HG03378 (cell line): ENCODE results near the gene TMEM150A.
A peak's percentile ranks its signal among the peaks of the same experiment; 100 is the strongest.
"Not testable (repeated sequence)": the region's sequence is repeated elsewhere in the genome, so short reads cannot be mapped to it uniquely, and the experiment has no call there.

Experiments
- ATAC-seq: cut with Tn5 transposase; IDR thresholded peaks from one replicate; pipeline ENCODE4 v1.9.1; 2021; ENCODE audit warnings: mild to moderate bottlenecking, moderate library complexity; ENCODE audit not compliant: unreplicated experiment

Gene TMEM150A

DNA sequence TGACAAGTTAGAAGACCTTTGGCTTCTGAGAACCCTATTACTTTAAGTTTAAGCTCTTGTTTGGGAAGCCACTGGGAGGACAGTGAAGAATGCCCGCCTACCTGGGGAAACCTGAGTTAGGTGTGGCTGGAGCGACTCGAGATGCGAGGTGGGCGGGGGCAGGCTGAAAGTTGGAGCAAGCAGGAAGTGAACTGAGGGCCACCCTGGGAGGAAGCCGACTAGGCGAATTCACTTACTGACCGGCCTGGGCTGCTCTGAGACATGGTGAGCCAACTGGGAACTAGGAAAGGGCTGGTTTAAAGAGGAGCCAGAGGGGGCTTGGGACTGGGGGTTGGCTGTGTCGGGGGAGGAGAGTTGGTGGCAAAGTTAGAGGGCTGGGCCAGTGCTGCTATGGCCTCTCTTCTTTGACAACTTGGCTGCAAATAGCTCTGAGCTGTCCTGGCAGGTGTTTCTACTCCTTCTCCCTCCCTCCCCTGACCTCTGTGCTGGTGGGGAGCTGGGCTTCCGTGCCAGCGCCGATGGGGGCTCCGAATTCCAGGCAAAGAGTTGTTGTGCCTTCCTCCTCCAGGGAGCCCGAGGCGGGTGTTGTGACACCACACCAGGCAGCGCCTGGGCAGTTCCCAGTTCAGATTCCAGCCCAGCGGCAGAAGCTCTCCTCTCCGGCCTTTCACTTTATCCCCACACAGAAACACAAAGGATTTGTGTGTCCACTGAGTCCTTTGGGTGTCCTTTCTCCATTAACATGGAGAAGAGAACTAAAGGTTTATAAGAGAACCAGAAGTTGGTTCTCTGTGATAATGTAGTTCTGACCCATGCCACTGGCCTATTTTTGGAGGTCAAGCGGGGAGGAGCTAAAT is 24.9 kb downstream of the TMEM150A start, which contains the start of gene VAMP8:
Gene VAMP8, plus strand, starts transcription at position 201 of the 857 bp plus-strand sequence. Its CDS starts 61 bp downstream, at position 262.
- ATAC-seq: no peak

GRCh38 chr2:85577063-85577385 is 25.5 kb downstream of the TMEM150A start:
- ATAC-seq: no peak

GRCh38 chr2:85575739-85576138 is 26.8 kb downstream of the TMEM150A start:
- no peak for ATAC-seq

- ATAC-seq: no peak
Observed at GRCh38 chr2:85566265-85566664, 36.2 kb downstream of the TMEM150A start.

- peak; percentile 54 for ATAC-seq
Observed at GRCh38 chr2:85564144-85564563, 38.3 kb downstream of the TMEM150A start.

- ATAC-seq: peak; percentile 69
Observed at GRCh38 chr2:85561280-85562212, 41.0 kb downstream of the TMEM150A start, which contains the start of gene GGCX. Gene GGCX (minus strand): TSS chr2:85561493. CDS start chr2:85561428, 65 bp downstream.

GRCh38 chr2:85560812-85561279 is 41.7 kb downstream of the TMEM150A start:
- peak; percentile 8 for ATAC-seq

DNA sequence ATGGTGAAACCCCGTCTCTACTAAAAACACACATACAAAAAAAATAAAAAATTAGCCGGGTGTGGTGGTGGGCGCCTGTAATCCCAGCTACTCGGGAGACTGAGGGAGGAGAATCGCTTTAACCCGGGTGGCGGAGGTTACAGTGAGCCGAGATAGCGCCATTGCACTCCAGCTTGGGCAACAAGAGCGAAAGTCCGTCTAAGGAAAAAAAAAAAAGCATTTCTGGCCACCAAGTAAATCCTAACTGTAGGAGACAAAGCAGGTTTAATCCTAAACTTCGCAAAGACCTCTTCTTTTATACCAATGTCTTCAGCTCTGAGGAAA is 42.1 kb downstream of the TMEM150A start:
- not testable (repeated sequence) for ATAC-seq

GRCh38 chr2:85558160-85558559 is 44.3 kb downstream of the TMEM150A start:
- ATAC-seq: no peak

- ATAC-seq: no peak
Observed at GRCh38 chr2:85557130-85557529, 45.4 kb downstream of the TMEM150A start.

GRCh38 chr2:85554980-85555612 is 47.4 kb downstream of the TMEM150A start:
- ATAC-seq: no peak

- ATAC-seq: no peak
Observed at GRCh38 chr2:85553184-85553583, 49.3 kb downstream of the TMEM150A start.

DNA sequence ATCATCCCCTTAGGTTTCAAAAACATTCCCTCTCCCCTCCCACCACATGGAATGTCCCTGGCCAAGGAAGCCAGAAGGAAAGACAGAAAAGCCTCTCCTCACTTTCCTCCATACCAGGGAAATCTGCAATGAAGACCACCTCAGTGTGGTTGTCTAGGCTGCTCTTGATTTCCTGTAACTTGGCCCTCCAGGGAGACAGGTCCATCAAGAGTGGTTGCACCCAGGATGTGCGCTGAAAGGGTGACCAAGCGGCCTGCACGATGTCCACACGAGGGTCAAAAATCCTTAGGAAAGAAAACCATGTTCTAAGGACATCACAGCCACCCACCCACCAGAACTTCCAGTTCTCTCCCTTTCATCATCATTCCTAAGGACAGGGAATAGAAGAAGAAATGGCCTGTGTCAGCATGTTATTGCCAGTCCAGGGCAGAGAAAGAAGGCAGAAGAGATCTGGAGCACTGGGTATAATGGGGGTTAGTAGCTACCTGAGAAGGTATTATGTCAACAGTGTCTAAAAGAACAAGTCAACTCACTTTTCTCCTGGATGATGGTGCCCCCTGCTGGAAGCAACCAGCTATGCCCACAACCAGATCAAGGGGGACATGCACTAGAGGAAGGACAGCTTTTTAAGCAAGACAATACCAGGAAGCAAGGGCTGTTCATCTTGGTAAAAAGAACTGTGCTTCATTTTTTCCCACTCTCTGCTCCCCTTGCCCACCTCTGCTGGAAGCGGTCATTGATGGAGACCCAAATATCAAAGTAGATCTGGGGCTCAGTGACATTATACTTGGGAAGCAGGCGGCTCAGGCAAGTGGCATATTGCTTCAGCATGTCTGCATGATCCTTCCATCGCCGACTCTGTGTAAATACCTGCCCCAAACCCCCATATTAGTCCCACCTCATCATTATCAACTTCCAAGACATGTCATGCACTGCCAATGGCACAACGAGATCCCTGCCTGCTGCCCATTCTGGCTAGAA is 50.5 kb downstream of the TMEM150A start:
- ATAC-seq: peak; percentile 63

DNA sequence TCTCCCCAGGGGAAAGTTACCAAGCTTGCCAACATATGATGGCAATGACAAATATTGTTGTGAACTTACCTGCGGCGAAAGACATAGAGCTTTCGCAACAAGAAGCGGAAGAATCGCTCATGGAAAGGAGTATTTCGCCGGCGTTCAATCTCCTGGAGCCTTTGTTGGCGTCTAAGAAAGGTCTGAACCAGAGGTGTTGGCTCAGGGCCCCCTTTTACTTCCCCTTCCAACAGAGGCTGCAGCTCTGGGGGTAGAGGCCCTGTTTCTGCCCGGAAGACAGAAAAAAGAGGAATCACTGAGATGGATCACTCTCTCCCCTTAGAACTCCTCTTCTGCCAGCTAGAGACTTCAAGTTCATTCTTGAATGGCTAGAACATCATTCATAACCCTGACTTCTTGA is 52.0 kb downstream of the TMEM150A start:
- ATAC-seq: no peak

GRCh38 chr2:85549826-85550225 is 52.7 kb downstream of the TMEM150A start:
- no peak for ATAC-seq

GRCh38 chr2:85549095-85549494 is 53.4 kb downstream of the TMEM150A start:
- no peak for ATAC-seq

- ATAC-seq: no peak
Observed at GRCh38 chr2:85548608-85548900, 53.9 kb downstream of the TMEM150A start.
